ENCODE measurements around the gene DHX32. TPM values are rescaled to one million over a fixed set of nuclear protein-coding genes. Genes with fewer than 3 reads are reported as not detected.

DHX32 gene
- total RNA-seq, 1 experiment from 2014 or later, result 35.7 TPM

- no peak for DNase-seq
- H3K27ac ChIP-seq, result no peak overlapping the region
- no peaks in the 10 kb centered on the region; the same call in 1 of the 2 replicates for H3K4me1 ChIP-seq
- no peak overlapping the region for H3K4me3 ChIP-seq
- H3K9me3 ChIP-seq (replicated peaks), result no peaks in the 10 kb centered on the region
- H3K36me3 ChIP-seq, result no peaks in the 10 kb centered on the region
- no peaks in the 10 kb centered on the region for H3K27me3 ChIP-seq
Observed at GRCh38 chr10:125788156-125789034, 92.7 kb downstream of the DHX32 start.

Other genes starting within 250 kb of the DHX32 start
- not detected in 2 replicates for gene TEX36, start 198.1 kb downstream of the DHX32 start, total RNA-seq (2014; rRNA removed; shearing (Covaris generic))
- gene EDRF1, start 161.6 kb downstream of the DHX32 start, total RNA-seq (2014; rRNA removed; shearing (Covaris generic)), result 34.1 and 38.1 TPM in 2 replicates
- 0.10 TPM in 1 of 2 replicates, not detected in the other for gene MMP21, start 105.5 kb downstream of the DHX32 start, total RNA-seq (2014; rRNA removed; shearing (Covaris generic))
- gene UROS, start 58.0 kb downstream of the DHX32 start, total RNA-seq (2014; rRNA removed; shearing (Covaris generic)), result 40.3 and 41.0 TPM in 2 replicates
- gene BCCIP, start 57.7 kb downstream of the DHX32 start, total RNA-seq (2014; rRNA removed; shearing (Covaris generic)), result 151 and 175 TPM in 2 replicates
- gene FANK1, start 15.3 kb upstream of the DHX32 start, total RNA-seq (2014; rRNA removed; shearing (Covaris generic)), result 0.42 and 0.71 TPM in 2 replicates